Measurements from ENCODE around the gene SGO1. TPM values are rescaled to one million over a fixed set of nuclear protein-coding genes. Genes with fewer than 3 reads are reported as not detected.

The SGO1 gene
- total RNA-seq, 1 experiment from 2014 or later = 33.5 TPM

- no peak for DNase-seq (ENCODE audit: low spot score)
These were observed 31.1 kb downstream of the SGO1 start for GRCh38 chr3:20154928-20155327.

GRCh38 chr3:20154078-20154477, 31.9 kb downstream of the SGO1 start:
- no peak for DNase-seq (ENCODE audit: low spot score)

GRCh38 chr3:20148466-20148865, 37.5 kb downstream of the SGO1 start:
- DNase-seq (ENCODE audit: low spot score) = no peak

GRCh38 chr3:20147361-20147760, 38.6 kb downstream of the SGO1 start:
- no peak for DNase-seq (ENCODE audit: low spot score)

- no peak for DNase-seq (ENCODE audit: low spot score)
These were observed 39.7 kb downstream of the SGO1 start for GRCh38 chr3:20146301-20146700.

GRCh38 chr3:20145874-20146273, 40.1 kb downstream of the SGO1 start:
- DNase-seq (ENCODE audit: low spot score) = no peak

- DNase-seq (ENCODE audit: low spot score) = no peak
These were observed 42.5 kb downstream of the SGO1 start for GRCh38 chr3:20143519-20143918.

- no peak for DNase-seq (ENCODE audit: low spot score)
These were observed 43.5 kb downstream of the SGO1 start for GRCh38 chr3:20142517-20142916.

- no peak for DNase-seq (ENCODE audit: low spot score)
These were observed 44.2 kb downstream of the SGO1 start for GRCh38 chr3:20141851-20142250.

- DNase-seq (ENCODE audit: low spot score) = no peak
These were observed 44.7 kb downstream of the SGO1 start for GRCh38 chr3:20141316-20141715.

GRCh38 chr3:20140881-20141280, 45.1 kb downstream of the SGO1 start:
- no peak for DNase-seq (ENCODE audit: low spot score)

- DNase-seq (ENCODE audit: low spot score) = no peak
These were observed 48.4 kb downstream of the SGO1 start for GRCh38 chr3:20137647-20138046.

- no peak for DNase-seq (ENCODE audit: low spot score)
These were observed 49.8 kb downstream of the SGO1 start for GRCh38 chr3:20136231-20136630.

- DNase-seq (ENCODE audit: low spot score) = no peak
These were observed 55.9 kb downstream of the SGO1 start for GRCh38 chr3:20130106-20130505.

GRCh38 chr3:20128358-20128757, 57.6 kb downstream of the SGO1 start:
- no peak for DNase-seq (ENCODE audit: low spot score)

GRCh38 chr3:20125897-20126296, 60.1 kb downstream of the SGO1 start:
- DNase-seq (ENCODE audit: low spot score) = no peak

GRCh38 chr3:20125289-20125688, 60.7 kb downstream of the SGO1 start:
- no peak for DNase-seq (ENCODE audit: low spot score)

GRCh38 chr3:20123131-20123652, 62.8 kb downstream of the SGO1 start:
- DNase-seq (ENCODE audit: low spot score) = no peak

- no peak for DNase-seq (ENCODE audit: low spot score)
These were observed 64.9 kb downstream of the SGO1 start for GRCh38 chr3:20121088-20121487.

Other genes starting within 250 kb of the SGO1 start
- 56.6 and 74.8 TPM in 2 replicates for gene RAB5A, start 239.1 kb downstream of the SGO1 start, total RNA-seq (2014; rRNA removed; shearing (Covaris generic))
- gene PP2D1, start 173.9 kb downstream of the SGO1 start, total RNA-seq (2014; rRNA removed; shearing (Covaris generic)) = not detected in 2 replicates
- 14.0 and 15.8 TPM in 2 replicates for gene KAT2B, start 145.8 kb downstream of the SGO1 start, total RNA-seq (2014; rRNA removed; shearing (Covaris generic))

All from A172 (cell line).